ENCODE measurements around the gene ROR1. TPM values are rescaled to one million over a fixed set of nuclear protein-coding genes. Genes with fewer than 3 reads are reported as not detected.

Gene ROR1
- total and polyA plus RNA-seq, 2 of the 13 experiments (the other 11 are each of a cell fraction or from before 2014, with no cell fraction given) = 0.58 to 2.3 TPM

- TF ChIP-seq HDAC1 (CRISPR knock-in tag; IDR thresholded peaks at IDR 0.05) (peak; percentile 57; the same call in 1 of the 2 replicates), ZBTB33 (CRISPR knock-in tag; IDR thresholded peaks at IDR 0.05) (0 out of 2 replicates have a peak, but pooled peaks have one; percentile 17), STAG1 (CRISPR knock-in tag; IDR thresholded peaks at IDR 0.05) (peak; percentile 64), ZSCAN29 (CRISPR knock-in tag; conservative IDR thresholded peaks at IDR 0.05) (0 out of 2 replicates have a peak, but pooled peaks have one; percentile 23), IKZF5 (CRISPR knock-in tag; IDR thresholded peaks at IDR 0.05) (peak; percentile 54; the same call in 1 of the 2 replicates), SP2 (CRISPR knock-in tag; IDR thresholded peaks at IDR 0.05) (peak; percentile 35), FOXP1 (IDR thresholded peaks at IDR 0.05) (no peak), FOXP1 (CRISPR knock-in tag; IDR thresholded peaks at IDR 0.05) (no peak), BCL6 (CRISPR knock-in tag; IDR thresholded peaks at IDR 0.05) (peak; percentile 49; the same call in 1 of the 2 replicates), ZNF235 (CRISPR knock-in tag; IDR thresholded peaks at IDR 0.05; ENCODE audit: borderline replicate concordance) (peak; percentile 34; the same call in 1 of the 2 replicates), TAF1 (CRISPR knock-in tag; IDR thresholded peaks at IDR 0.05) (peak; percentile 25; the same call in 1 of the 2 replicates), BATF2 (CRISPR knock-in tag; IDR thresholded peaks at IDR 0.05) (peak; percentile 82), MYC (CRISPR knock-in tag; IDR thresholded peaks at IDR 0.05; ENCODE audit: borderline replicate concordance) (peak; percentile 38; the same call in 1 of the 2 replicates), RBM39 (IDR thresholded peaks at IDR 0.05; ENCODE audit: low read depth, low read length, poor library complexity, severe bottlenecking) (peak; percentile 25), ZNF607 (CRISPR knock-in tag; IDR thresholded peaks at IDR 0.05; ENCODE audit: borderline replicate concordance) (0 out of 2 replicates have a peak, but pooled peaks have one; percentile 55), ZNF781 (CRISPR knock-in tag; IDR thresholded peaks at IDR 0.05; ENCODE audit: borderline replicate concordance, not compliant biosample characterization) (peak; percentile 55), ZNF841 (CRISPR knock-in tag; IDR thresholded peaks at IDR 0.05; ENCODE audit: borderline replicate concordance) (peak; percentile 67; the same call in 1 of the 2 replicates), ZNF747 (CRISPR knock-in tag; IDR thresholded peaks at IDR 0.05; ENCODE audit: borderline replicate concordance) (peak; percentile 54; the same call in 1 of the 2 replicates), KAT8 (CRISPR knock-in tag; IDR thresholded peaks at IDR 0.05) (peak; percentile 46; the same call in 1 of the 2 replicates), CBX2 (IDR thresholded peaks at IDR 0.05; ENCODE audit: low read depth, low read length) (no peak), CBX2 (CRISPR knock-in tag; IDR thresholded peaks at IDR 0.05; ENCODE audit: low read depth) (no peak), ZNF691 (CRISPR knock-in tag; IDR thresholded peaks at IDR 0.05; ENCODE audit: borderline replicate concordance, low read depth) (peak; percentile 76; the same call in 1 of the 2 replicates), KLF9 (CRISPR knock-in tag; IDR thresholded peaks at IDR 0.05; ENCODE audit: low read depth) (no peak), SALL1 (CRISPR knock-in tag; IDR thresholded peaks at IDR 0.05) (peak; percentile 77; the same call in 1 of the 2 replicates), ZNF564 (CRISPR knock-in tag; IDR thresholded peaks at IDR 0.05) (0 out of 2 replicates have a peak, but pooled peaks have one; percentile 42), TEAD3 (CRISPR knock-in tag; optimal IDR thresholded peaks at IDR 0.05; ENCODE audit: borderline replicate concordance) (peak; percentile 31)
Measured at GRCh38 chr1:63773815-63774616, at the start of gene ROR1 (continued).

Measured in HepG2 (cell line).